OCI-LY3 (cell line): ENCODE measurements around the gene PTBP1.

Experiments
- H2AFZ ChIP-seq: fragments of 200-600, 300-600 bp; shearing (Covaris generic); 2 replicates; pipeline ENCODE4 v1.6.0; 2014; ENCODE audit warnings: antibody characterized with exemption, low read depth, low read length
- H3K27ac ChIP-seq: fragments of 200-600, 300-600 bp; sonication (generic); 2 replicates; pipeline ENCODE4 v1.5.1; 2014; ENCODE audit warnings: mild to moderate bottlenecking, low read length, moderate library complexity, mixed read lengths
- H3K27me3 ChIP-seq: fragments of 200-600, 300-600 bp; sonication (generic); 2 replicates; pipeline ENCODE4 v1.6.1; 2014; ENCODE audit warnings: low read depth, low read length, mixed read lengths
- H3K36me3 ChIP-seq: fragments of 200-600, 300-600 bp; sonication (generic); replicated peaks from 2 replicates; pipeline ENCODE3; 2014; ENCODE audit warnings: low read depth, low read length, mixed read lengths
- H3K4me1 ChIP-seq: fragments of 300-600, 200-600 bp; sonication (generic); 2 replicates; pipeline ENCODE4 v1.6.1; 2014; ENCODE audit warnings: low read length, mixed read lengths
- H3K4me2 ChIP-seq: fragments of 200-600, 300-600 bp; sonication (generic); 2 replicates; pipeline ENCODE4 v1.6.1; 2014; ENCODE audit warnings: low read length, mixed read lengths
- H3K4me3 ChIP-seq: fragments of 300-600, 200-600 bp; sonication (generic); 2 replicates; pipeline ENCODE4 v1.5.1; 2014; ENCODE audit warnings: antibody characterized with exemption, mild to moderate bottlenecking, low read length, moderate library complexity
- H3K79me2 ChIP-seq: fragments of 300-600, 200-600 bp; shearing (Covaris generic); 2 replicates; pipeline ENCODE4 v1.6.1; 2014; ENCODE audit warnings: mild to moderate bottlenecking, low read length, mixed read lengths
- H3K9ac ChIP-seq: fragments of 300-600, 200-600 bp; shearing (Covaris generic); 2 replicates; pipeline ENCODE4 v1.6.0; 2014; ENCODE audit warnings: mild to moderate bottlenecking, low read length, moderate library complexity
- H3K9me3 ChIP-seq: fragments of 200-600, 300-600 bp; shearing (Covaris generic); 2 replicates; pipeline ENCODE4 v1.6.1; 2014; ENCODE audit warnings: low read length, mixed read lengths; ENCODE audit not compliant: insufficient read depth
- H4K20me1 ChIP-seq: fragments of 200-600, 300-600 bp; sonication (generic); 2 replicates; pipeline ENCODE4 v1.6.1; 2016; ENCODE audit warnings: low read length, mixed read lengths; ENCODE audit not compliant: insufficient read depth
- EZH2phosphoT487 ChIP-seq: fragments of 200-600 bp; shearing (Covaris generic); IDR thresholded peaks from 2 replicates; pipeline ENCODE4 v1.6.1; 2018; ENCODE audit warnings: antibody characterized with exemption, mixed run types, low read depth
- TF ChIP-seq, protein P1 (sequence below): fragments of 200-600, 300-600 bp; sonication (generic); IDR thresholded peaks from 2 replicates; pipeline ENCODE4 v1.5.1; 2014; ENCODE audit warnings: antibody characterized with exemption, low read length, low read depth

Gene PTBP1

DNA sequence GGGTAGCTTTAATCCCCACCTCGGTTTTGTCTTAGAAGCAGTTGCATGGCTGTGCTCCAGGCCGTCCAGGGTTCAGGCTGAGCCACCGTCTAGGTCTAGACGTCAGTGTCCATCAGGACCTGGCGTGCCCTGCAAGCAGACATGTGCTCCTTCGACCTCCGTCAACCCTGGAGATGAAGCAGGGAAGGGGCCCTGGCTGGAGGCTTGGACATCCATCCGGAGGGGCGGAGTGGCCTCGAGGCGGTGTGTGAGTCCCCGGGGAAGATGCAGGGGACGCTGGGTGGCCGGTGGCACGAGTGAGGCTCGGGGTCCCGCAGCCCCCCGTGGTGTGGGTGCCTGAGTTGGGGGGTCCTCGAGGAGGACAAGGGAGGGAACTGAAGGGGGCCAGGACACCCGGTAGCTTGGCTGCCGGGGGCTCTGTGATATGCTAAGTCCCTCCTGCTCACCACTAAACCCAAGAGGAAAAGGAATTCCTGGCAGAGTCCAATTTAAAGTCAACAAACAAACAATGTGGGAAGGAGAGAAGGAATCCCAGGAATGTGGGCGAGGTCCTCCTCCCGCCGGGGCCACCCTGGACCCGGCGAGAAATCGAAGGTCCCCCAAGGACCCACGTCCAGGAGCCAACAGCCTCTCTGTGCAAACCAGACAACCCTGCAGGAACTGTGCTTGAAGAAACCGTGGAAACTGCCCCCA is 14.9 kb upstream of the PTBP1 start:
- Histone ChIP-seq H3K4me1 (no peaks in the 10 kb centered on the region), H3K27ac (no peak overlapping the region), H4K20me1 (no peaks in the 10 kb centered on the region), H3K27me3 (no peaks in the 10 kb centered on the region), H3K9ac (no peak overlapping the region), H3K4me2 (no peak overlapping the region), H3K36me3 (no peaks in the 10 kb centered on the region), H3K9me3 (no peaks in the 10 kb centered on the region), H3K79me2 (no peaks in the 10 kb centered on the region), H3K4me3 (no peak overlapping the region), H2AFZ (no peak overlapping the region)
- TF ChIP-seq, protein P1, sequence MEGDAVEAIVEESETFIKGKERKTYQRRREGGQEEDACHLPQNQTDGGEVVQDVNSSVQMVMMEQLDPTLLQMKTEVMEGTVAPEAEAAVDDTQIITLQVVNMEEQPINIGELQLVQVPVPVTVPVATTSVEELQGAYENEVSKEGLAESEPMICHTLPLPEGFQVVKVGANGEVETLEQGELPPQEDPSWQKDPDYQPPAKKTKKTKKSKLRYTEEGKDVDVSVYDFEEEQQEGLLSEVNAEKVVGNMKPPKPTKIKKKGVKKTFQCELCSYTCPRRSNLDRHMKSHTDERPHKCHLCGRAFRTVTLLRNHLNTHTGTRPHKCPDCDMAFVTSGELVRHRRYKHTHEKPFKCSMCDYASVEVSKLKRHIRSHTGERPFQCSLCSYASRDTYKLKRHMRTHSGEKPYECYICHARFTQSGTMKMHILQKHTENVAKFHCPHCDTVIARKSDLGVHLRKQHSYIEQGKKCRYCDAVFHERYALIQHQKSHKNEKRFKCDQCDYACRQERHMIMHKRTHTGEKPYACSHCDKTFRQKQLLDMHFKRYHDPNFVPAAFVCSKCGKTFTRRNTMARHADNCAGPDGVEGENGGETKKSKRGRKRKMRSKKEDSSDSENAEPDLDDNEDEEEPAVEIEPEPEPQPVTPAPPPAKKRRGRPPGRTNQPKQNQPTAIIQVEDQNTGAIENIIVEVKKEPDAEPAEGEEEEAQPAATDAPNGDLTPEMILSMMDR: no peak
- TF ChIP-seq EZH2phosphoT487: no peak

DNA sequence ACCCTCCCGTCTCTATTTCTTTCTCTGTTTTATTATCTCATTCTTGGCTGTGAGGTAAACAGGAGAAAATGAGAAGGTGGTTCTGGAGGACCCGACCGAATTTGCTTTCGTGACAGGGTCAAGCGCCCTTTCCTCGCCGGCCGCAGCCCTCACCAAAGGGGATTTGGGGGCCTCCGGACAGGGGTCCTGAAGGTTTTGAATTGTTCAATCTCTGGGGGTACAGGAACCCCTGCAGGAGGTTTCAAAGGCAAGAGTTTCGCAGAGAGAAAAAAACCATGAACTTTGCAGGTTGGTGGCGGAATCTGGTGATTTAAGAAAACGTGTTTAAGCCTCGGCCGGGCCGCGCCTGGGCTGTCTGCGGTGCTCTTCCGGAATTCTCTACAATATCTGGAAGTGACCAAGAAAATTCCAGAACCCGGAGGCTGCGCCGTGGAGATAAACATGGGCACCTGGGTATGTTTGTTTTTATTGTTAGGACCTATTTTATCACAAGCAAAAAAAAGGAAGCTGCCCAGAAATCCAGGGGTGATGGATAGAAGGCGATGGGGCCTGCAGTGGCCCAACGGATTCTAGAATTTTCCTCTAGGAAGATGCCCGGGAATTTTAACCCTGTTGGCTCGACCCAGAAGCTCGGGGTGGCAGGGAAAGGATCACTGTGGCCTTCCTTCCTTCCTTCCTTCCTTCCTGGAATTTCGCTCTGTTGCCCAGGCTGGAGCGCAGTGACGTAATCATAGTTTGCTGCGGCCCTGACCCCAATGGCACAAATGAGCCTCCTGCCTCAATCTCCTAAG is 14.2 kb upstream of the PTBP1 start:
- H3K36me3 ChIP-seq: no peaks in the 10 kb centered on the region
- no peak overlapping the region for H3K27ac ChIP-seq
- no peaks in the 10 kb centered on the region for H3K79me2 ChIP-seq
- no peak overlapping the region for H3K9ac ChIP-seq
- H2AFZ ChIP-seq: no peak overlapping the region
- no peaks in the 10 kb centered on the region for H3K9me3 ChIP-seq
- TF ChIP-seq, protein P1: no peak
- TF ChIP-seq EZH2phosphoT487: no peak
- H3K4me1 ChIP-seq: no peaks in the 10 kb centered on the region
- no peaks in the 10 kb centered on the region for H3K27me3 ChIP-seq
- H4K20me1 ChIP-seq: no peaks in the 10 kb centered on the region
- H3K4me3 ChIP-seq: no peak overlapping the region
- no peak overlapping the region for H3K4me2 ChIP-seq

DNA sequence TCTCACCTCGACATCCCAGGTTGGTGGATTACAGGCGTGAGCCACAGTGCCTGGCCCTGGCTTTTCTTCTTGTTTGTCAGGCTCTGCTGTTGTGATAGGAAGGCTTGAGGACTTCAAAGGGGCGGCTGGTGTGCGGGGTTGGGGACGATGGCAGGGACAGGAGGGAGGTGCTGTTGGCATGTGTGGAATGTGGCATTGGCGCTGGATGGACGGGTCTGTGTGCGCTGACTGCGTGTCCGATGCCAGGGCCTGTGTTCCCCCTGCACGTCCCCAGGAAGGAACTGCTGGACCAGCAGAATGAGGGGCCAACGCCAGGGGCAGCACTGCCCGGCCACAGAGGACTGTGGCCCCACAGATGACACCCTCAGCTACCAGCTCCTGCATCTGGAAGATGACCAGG is 12.7 kb upstream of the PTBP1 start:
- Histone ChIP-seq H3K4me3 (no peak overlapping the region), H3K4me2 (no peak overlapping the region), H3K27me3 (no peaks in the 10 kb centered on the region), H3K4me1 (no peaks in the 10 kb centered on the region), H3K27ac (no peak overlapping the region), H3K9ac (no peak overlapping the region), H3K79me2 (no peaks in the 10 kb centered on the region), H3K36me3 (no peaks in the 10 kb centered on the region), H4K20me1 (no peaks in the 10 kb centered on the region), H2AFZ (no peak overlapping the region), H3K9me3 (no peaks in the 10 kb centered on the region)
- no peak for TF ChIP-seq EZH2phosphoT487
- TF ChIP-seq, protein P1: no peak

DNA sequence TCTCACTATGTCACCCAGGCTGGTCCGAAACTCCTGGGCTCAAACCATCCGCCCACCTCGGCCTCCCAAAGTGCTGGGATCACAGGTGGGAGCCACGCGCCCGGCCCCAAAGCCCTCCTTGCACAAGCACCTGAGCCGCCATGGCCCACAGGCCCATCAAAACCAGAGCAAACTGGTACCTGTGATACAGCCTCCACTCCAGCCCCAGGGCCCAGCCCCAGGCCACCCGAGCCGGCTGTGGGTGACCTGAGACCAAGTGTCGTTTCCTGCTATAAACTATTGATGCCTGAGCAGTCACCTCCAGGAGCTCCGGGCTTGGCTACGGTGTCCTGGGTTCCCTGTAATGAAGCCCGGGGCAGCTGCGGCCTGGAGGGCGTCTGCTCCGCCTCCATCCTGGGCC is 9.7 kb upstream of the PTBP1 start:
- Histone ChIP-seq H4K20me1 (no peaks in the 10 kb centered on the region), H3K4me2 (no peak overlapping the region), H3K79me2 (no peaks in the 10 kb centered on the region), H3K9me3 (no peaks in the 10 kb centered on the region), H2AFZ (no peak overlapping the region), H3K27ac (no peak overlapping the region), H3K4me1 (no peaks in the 10 kb centered on the region), H3K27me3 (no peaks in the 10 kb centered on the region), H3K9ac (no peak overlapping the region), H3K36me3 (no peaks in the 10 kb centered on the region), H3K4me3 (no peak overlapping the region)
- TF ChIP-seq, protein P1: no peak
- TF ChIP-seq EZH2phosphoT487: no peak
